AG08395 (cell line): ENCODE results near the gene FES.
"Not testable (repeated sequence)": the region's sequence is repeated elsewhere in the genome, so short reads cannot be mapped to it uniquely, and the experiment has no call there.

Experiments used
- DNase-seq: peaks from one replicate; pipeline ENCODE4 v3.0.0; 2012; ENCODE audit warnings: mixed read lengths, low spot score

FES gene

GRCh38 chr15:90883976-90884718 lies at the start of gene FES:
Gene FES (plus strand): TSS chr15:90884504. CDS start chr15:90885046, 542 bp downstream.
- peak; percentile 36 for DNase-seq

DNA sequence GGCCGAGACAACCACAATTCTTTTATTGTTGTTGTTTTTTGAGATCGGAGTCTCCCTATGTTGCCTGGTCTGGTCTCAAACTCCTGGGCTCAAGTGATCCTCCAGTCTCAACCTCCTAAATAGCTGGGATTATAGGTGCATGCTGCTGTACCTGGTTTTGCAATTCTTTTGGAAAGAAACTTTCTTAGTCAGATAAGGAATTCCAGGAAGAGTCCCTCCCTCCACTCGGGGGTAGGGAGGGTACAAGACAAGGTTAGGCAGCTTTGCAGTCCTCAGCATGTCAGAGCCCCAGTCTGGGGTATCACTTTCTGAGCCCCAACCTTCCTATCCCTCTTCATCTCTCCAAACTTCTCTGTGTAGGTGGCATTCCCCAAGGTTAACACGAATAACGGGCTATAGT lies 49.7 kb upstream of the FES start:
- no peak for DNase-seq

DNA sequence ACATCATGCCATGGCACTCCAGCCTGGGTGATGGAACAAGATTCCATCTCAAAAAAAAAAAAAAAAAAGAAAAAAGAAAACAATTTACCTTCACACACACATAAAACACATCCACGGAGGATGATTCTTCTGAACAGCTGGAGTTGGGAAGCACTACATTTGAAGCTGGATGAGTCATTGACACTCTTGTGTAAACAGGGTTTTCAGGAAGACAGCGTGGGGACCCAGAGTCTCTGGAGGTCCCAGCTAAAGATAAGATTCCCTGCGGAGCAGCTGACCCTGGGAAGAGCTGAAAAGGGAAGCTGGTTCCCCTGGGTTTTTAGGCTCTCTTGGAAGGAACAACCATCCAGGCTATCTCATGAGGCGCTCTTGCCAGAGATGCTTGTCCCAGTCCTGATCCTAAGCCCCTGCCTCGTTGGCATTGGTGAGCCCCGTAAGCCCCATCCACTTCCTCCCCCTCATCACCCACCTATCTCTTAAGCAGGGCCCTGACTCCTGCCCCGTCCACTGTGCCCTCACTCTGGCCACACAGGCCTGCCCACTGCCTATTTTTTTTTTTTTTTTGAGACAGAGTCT lies 47.9 kb upstream of the FES start:
- peak; percentile 70 for DNase-seq

DNA sequence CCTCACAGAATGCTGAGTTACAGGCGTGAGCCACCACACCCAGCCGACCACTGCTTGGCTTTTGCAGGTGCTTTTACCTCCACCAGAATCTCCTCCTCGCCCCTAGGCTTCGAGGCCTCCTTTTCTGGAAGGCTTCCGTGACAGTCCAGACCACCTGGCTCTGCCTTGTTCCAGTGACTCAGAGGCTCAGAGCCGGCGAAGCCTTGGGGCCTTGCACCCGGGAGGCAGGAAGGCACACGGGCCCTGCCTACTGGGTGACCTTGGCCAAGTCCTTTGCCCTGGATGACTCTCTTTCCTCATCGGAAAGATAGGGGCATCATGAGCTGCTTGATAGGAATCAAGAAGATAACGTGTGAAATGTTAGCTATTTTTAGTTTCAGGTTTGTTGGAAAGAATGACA lies 47.2 kb upstream of the FES start:
- no peak for DNase-seq

- no peak for DNase-seq
Measured at GRCh38 chr15:90838139-90838538, 46.2 kb upstream of the FES start.

- DNase-seq, result no peak
Measured at GRCh38 chr15:90838544-90838943, 45.8 kb upstream of the FES start.

GRCh38 chr15:90839187-90840071 lies 44.9 kb upstream of the FES start:
- no peak for DNase-seq

- no peak for DNase-seq
Measured at GRCh38 chr15:90840157-90840855, 44.0 kb upstream of the FES start.

GRCh38 chr15:90840954-90841353 lies 43.4 kb upstream of the FES start:
- no peak for DNase-seq

GRCh38 chr15:90844696-90845095 lies 39.6 kb upstream of the FES start:
- no peak for DNase-seq

- DNase-seq, result peak; percentile 84
Measured at GRCh38 chr15:90845201-90845949, 38.9 kb upstream of the FES start.

DNA sequence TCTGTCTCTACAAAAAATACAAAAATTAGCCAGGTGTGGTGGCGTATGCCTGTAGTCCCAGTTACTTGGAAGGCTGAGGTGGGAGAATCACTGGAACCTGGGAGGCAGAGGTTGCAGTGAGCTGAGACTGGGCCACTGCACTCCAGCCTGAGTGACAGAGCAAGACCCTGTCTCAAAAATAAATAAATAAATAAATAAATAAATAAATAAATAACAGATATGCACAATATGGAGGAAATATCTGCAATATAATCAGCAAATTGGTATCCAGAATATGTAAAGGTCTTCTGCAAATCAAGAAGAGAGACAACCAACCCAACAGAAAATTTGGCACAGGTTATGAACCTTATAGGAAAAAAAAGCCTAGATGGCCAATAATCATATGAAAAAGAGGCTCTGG lies 34.9 kb upstream of the FES start:
- DNase-seq, result not testable (repeated sequence)

DNA sequence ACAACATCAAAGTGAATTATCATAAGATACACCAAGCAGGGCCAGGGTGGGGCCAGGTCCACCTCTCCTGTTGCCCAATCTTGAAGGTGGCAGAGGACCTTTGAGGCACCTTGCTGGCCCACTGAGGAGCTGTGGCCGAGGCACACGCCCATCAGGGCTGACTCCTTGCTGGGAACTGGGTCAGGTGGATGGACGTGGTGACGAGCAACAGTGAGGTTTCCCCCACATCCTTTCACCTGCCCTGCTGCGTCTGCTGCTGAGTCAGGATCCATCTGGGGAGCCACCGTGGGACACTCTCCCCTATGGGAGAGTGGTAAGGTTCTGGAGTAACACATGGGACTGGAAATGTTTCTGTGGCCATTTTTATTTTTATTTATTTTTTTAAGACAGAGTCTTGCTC lies 33.2 kb upstream of the FES start:
- DNase-seq, result no peak

- no peak for DNase-seq
Measured at GRCh38 chr15:90851940-90852339, 32.4 kb upstream of the FES start.

DNA sequence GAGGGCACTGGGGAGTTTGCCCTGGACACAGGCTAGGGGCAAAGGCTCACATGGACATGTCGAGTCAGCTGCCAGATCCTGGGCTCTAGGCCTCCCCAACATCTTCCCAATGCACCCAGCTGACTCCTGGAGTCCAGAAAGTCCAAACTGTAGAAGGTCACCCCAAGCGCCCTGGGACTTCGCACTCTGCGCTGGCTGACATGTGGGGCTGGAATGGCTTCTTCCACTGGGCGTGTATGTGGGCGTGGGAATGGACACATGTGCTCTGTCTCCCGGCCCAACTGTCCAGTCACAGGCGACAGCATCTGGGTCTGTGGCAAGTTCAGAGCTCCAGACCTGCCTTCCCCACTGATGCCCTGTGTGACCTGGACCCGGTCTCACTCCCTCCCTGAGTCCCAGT lies 29.2 kb upstream of the FES start:
- no peak for DNase-seq

GRCh38 chr15:90857337-90857736 lies 27.0 kb upstream of the FES start:
- no peak for DNase-seq

GRCh38 chr15:90857883-90858443 lies 26.3 kb upstream of the FES start:
- no peak for DNase-seq

DNA sequence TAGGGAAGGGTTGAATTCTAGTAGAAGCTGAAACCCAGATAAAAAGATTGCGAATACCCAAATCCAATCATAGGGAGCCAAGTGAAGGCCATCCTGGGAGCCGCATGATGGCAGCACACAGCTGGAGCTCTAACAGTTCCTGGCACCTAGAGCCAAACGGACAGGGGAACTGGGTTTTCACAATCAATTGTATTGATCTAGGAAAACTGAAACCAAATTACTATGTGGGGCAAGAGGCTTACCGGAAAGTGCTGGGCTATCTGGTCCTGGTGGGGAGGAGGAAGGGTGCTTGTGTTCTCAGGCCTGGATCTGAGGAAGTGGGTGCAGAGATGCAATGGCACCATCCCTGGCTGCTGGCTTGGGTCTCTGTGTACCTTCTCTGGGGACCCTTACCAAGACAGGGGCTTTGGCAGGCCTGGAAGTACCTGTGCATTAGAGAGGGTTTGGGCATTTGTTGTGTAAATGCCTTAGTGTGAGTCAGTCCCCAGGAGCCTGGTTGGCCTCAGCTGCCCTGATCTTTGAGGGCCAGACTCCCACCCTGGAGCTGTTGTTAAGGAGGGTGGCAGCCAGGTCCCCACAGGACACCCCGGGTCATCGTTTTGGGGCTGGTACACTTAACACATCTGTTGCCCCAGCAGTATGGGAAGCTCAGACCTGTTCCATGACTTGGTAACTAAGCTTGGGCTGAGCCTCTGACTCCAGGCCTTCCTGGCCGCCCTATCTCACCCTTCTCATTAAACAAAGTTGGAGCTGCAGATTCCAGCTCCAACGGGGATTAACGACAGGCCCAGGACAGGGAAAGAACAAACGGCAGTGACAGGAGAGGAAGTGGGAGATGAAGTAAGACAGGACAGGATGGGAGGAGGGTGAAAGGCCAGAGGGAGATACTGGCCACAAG lies 24.8 kb upstream of the FES start:
- DNase-seq, result no peak

DNA sequence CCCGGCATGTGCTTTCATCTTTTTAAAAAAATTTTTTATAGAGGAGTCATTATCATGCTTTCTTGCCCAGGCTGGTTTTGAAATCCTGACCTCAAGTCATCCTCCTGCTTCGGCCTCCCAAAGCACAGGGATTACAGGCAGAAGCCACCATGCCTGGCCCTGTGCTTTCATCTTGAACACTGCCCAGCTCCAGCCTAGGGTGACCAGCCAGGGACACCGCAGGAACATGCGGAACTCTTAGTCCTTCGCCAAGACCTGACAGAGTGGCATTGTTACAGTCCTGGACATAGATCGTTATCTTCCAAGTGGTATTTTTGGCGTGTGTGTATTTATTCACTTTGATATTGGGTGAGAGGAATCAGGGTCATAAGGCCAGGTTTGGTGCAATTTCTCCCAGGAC lies 23.9 kb upstream of the FES start:
- DNase-seq, result no peak
